Gastrocnemius medialis (tissue), 4 donors: ENCODE data around the gene APOL5. TPM values are rescaled to one million over a fixed set of nuclear protein-coding genes. Genes with fewer than 3 reads are reported as not detected.

Experiments used
- ATAC-seq, 2 donors: fragments of 150-250 bp; one replicate each; pipeline ENCODE4 v1.9.1; 2016
- DNase-seq, 2 donors: peaks; one replicate each; pipeline ENCODE4 v3.0.0-alpha.2; 2019
- H3K27ac ChIP-seq, 4 donors: fragments of 200-600 bp; sonication (generic); 1 replicate in 1 of 4; 2 replicates in 3 of 4; pipeline ENCODE4 v1.5.1; 2016 to 2018; ENCODE audit warnings: mild to moderate bottlenecking in 2 of 4, moderate library complexity in 1 of 4
- H3K27me3 ChIP-seq, 3 donors: fragments of 200-600 bp; sonication (generic) in 2 of 3; 1 replicate in 1 of 3; 2 replicates in 2 of 3; pipeline versions ENCODE4 v1.5.1 to v1.6.0; 2016 to 2019; ENCODE audit warnings: mild to moderate bottlenecking in 1 of 3, moderate library complexity in 1 of 3
- H3K36me3 ChIP-seq, 2 donors: fragments of 200-600 bp; sonication (generic) in 1 of 2; one replicate each; pipeline ENCODE4 v1.5.1; 2017 to 2018
- H3K4me1 ChIP-seq, 2 donors: fragments of 200-600 bp; sonication (generic) in 1 of 2; one replicate each; pipeline ENCODE4 v1.5.1; 2016 to 2017; ENCODE audit warnings: mild to moderate bottlenecking in 2 of 2
- H3K4me3 ChIP-seq, 4 donors: fragments of 200-600 bp; sonication (generic) in 3 of 4; 1 replicate in 1 of 4; 2 replicates in 3 of 4; pipeline ENCODE4 v1.5.1; 2016 to 2019; ENCODE audit warnings: mild to moderate bottlenecking in 2 of 4
- H3K9me3 ChIP-seq, 3 donors: fragments of 200-600 bp; sonication (generic) in 2 of 3; 1 replicate in 1 of 3; 2 replicates in 2 of 3; pipeline ENCODE4 v1.5.1; 2016 to 2019
- POLR2A ChIP-seq, 2 donors: fragments of 450-650 bp; IDR thresholded peaks; one replicate each; pipeline ENCODE4 v1.6.1; 2017; ENCODE audit warnings: antibody characterized with exemption in 2 of 2, mild to moderate bottlenecking in 2 of 2, moderate library complexity in 2 of 2
- in situ Hi-C, 4 donors: fragments of 200-750 bp; cut with MboI; loops; one replicate each; pipeline versions ENCODE4 v1.15.0 to v1.8.0; 2017; ENCODE audit warnings: low sequenced_read_pairs in 4 of 4
- intact Hi-C: fragments of 100-400 bp; cut with DNase I; formaldehyde crosslinking; loops from one replicate; pipeline ENCODE4 v1.15.1; 2023; ENCODE audit warnings: low total_unique reads
- total RNA-seq, 4 donors: library from RNA; depleted of rRNA; stranded (reverse); fragments of >200 nt; gene quantifications; one replicate each; pipeline versions ENCODE4 v1.1.0 to v1.2.3, GENCODE V29; 2016
- TF ChIP-seq, protein P1 (sequence below), 5 experiments: fragments of 450-650 bp in 3 of 5; fragments of 200-600 bp in 2 of 5; sonication (generic) in 2 of 5; IDR thresholded peaks in 4 of 5; conservative IDR thresholded peaks in 1 of 5; 1 replicate in 4 of 5; 2 replicates in 1 of 5; pipeline ENCODE4 v1.5.1; 2016 to 2019; ENCODE audit warnings: antibody characterized with exemption in 5 of 5, mild to moderate bottlenecking in 3 of 5, moderate library complexity in 3 of 5

APOL5 gene
- total RNA-seq, 4 donors from 2014 or later = 0.29 TPM; not detected in 3

DNA sequence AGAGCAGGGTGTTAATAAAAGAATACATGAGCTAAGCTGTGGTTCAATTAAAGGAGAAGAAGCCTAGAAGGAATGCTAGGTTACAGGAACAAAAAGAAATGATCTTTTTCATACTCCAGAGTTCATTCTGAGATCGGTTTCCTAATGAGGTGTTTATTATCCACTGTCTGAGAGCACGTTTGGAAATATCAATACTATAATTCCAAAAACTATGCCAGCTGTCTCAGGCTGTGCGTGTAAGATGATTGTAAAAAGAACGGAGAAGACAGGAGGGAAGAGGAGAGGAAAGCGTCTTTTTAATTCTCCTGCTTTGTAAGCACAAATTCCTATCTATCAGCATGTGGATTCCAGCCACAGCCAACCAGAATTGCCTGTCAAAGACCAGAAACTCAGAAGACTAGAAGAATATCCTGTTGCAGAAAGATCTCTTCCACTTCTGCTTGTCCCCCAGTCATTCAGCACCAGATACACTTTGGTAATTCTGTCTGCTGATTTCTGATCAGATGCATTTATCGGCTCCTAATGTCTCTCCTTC is 25.7 kb downstream of the APOL5 start:
- in situ Hi-C loops (no loop called here), intact Hi-C loops (loop anchor here (5.0 kb wide), 4 partner anchors 94 to 324 kb away; no protein-coding TSS in a partner anchor)
- TF ChIP-seq, protein P1, sequence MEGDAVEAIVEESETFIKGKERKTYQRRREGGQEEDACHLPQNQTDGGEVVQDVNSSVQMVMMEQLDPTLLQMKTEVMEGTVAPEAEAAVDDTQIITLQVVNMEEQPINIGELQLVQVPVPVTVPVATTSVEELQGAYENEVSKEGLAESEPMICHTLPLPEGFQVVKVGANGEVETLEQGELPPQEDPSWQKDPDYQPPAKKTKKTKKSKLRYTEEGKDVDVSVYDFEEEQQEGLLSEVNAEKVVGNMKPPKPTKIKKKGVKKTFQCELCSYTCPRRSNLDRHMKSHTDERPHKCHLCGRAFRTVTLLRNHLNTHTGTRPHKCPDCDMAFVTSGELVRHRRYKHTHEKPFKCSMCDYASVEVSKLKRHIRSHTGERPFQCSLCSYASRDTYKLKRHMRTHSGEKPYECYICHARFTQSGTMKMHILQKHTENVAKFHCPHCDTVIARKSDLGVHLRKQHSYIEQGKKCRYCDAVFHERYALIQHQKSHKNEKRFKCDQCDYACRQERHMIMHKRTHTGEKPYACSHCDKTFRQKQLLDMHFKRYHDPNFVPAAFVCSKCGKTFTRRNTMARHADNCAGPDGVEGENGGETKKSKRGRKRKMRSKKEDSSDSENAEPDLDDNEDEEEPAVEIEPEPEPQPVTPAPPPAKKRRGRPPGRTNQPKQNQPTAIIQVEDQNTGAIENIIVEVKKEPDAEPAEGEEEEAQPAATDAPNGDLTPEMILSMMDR (IDR thresholded peaks at IDR 0.05 in 4 of 5, conservative IDR thresholded peaks at IDR 0.05 in 1 of 5) = no peak
- no peak for TF ChIP-seq POLR2A (IDR thresholded peaks at IDR 0.05)
- no peaks in the 10 kb centered on the region for H3K9me3 ChIP-seq
- peaks cover 0 to 7% of the 10 kb centered on the region in 2 donors for H3K36me3 ChIP-seq
- DNase-seq (no peak), ATAC-seq (no peak)
- peak overlapping the region; percentile 78 to 87 (median 86) for H3K27ac ChIP-seq
- no peaks in the 10 kb centered on the region for H3K27me3 ChIP-seq
- peaks cover 73 to 85% of the 10 kb centered on the region in 2 donors for H3K4me1 ChIP-seq
- no peak overlapping the region for H3K4me3 ChIP-seq

DNA sequence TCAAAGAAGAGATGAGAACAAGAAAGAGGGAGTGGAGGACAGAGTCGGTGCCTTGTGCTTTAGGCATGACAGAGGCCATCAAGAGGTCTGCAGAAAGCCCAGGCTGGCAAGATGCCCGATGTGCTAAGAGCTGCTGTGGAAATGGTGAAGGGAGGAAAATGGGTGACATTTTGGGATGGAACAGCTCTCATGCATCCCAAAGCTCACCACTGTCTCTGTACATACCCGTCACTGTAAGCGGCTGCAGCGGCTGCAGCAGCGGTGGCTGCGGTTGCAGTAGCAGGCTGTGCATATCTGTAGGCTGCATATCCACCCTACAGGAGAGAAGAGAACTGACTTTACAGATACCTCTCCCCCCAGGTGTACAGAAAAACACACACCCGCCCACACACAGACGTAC is 28.6 kb downstream of the APOL5 start:
- no peak for TF ChIP-seq POLR2A (IDR thresholded peaks at IDR 0.05)
- TF ChIP-seq, protein P1 (IDR thresholded peaks at IDR 0.05 in 4 of 5, conservative IDR thresholded peaks at IDR 0.05 in 1 of 5) = no peak
- intact Hi-C loops = no loop called here
- DNase-seq (no peak), ATAC-seq (no peak)
- no peaks in the 10 kb centered on the region for H3K27me3 ChIP-seq
- H3K36me3 ChIP-seq = no peaks in the 10 kb centered on the region
- peaks cover 59 to 66% of the 10 kb centered on the region in 2 donors for H3K4me1 ChIP-seq
- H3K27ac ChIP-seq = peak overlapping the region in 2 of 4 donors; percentile 63 to 86
- in situ Hi-C loops = no loop called here
- no peak overlapping the region for H3K4me3 ChIP-seq
- no peaks in the 10 kb centered on the region for H3K9me3 ChIP-seq

DNA sequence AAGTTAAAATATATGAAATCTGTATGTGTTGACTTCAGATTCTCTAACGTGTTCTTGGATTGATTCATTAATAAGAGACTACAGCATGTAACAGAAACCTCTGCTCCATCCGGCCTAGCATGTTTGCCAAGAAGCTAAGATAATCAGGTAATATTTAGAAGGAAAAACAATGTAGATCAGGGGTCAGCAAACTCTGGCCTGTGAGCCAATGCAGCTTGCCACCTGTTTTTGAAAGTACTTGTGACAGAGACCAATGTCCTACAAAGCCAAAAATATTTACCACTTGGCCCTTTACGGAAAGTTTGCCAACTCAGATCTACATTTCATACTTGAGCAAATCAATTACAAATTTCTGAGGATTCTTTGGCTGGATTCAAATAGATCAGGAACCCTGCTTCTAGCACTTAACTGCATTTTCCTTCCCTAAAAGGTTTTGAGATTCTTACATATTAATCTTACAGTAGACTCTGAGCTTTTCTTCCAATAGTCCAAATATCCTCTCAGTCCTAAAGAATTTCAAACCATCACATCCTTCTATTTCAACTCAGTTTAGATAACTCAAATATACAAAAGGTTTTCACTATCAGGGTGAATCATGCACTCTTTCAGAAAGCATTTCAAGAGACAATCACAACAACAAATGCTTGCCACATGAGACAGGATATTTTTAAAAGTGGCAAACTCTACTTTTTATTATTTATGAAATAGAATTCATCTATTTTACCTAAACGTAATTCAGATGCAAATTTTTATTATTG is 29.5 kb downstream of the APOL5 start:
- no peak overlapping the region for H3K4me3 ChIP-seq
- DNase-seq (no peak), ATAC-seq (no peak)
- H3K36me3 ChIP-seq = no peaks in the 10 kb centered on the region
- intact Hi-C loops (no loop called here), in situ Hi-C loops (no loop called here)
- TF ChIP-seq, protein P1 (IDR thresholded peaks at IDR 0.05 in 4 of 5, conservative IDR thresholded peaks at IDR 0.05 in 1 of 5) = no peak
- no peak for TF ChIP-seq POLR2A (IDR thresholded peaks at IDR 0.05)
- no peaks in the 10 kb centered on the region for H3K27me3 ChIP-seq
- no peaks in the 10 kb centered on the region for H3K9me3 ChIP-seq
- peak overlapping the region; percentile 63 to 86 (median 66) for H3K27ac ChIP-seq
- peaks cover 55 to 61% of the 10 kb centered on the region in 2 donors for H3K4me1 ChIP-seq

DNA sequence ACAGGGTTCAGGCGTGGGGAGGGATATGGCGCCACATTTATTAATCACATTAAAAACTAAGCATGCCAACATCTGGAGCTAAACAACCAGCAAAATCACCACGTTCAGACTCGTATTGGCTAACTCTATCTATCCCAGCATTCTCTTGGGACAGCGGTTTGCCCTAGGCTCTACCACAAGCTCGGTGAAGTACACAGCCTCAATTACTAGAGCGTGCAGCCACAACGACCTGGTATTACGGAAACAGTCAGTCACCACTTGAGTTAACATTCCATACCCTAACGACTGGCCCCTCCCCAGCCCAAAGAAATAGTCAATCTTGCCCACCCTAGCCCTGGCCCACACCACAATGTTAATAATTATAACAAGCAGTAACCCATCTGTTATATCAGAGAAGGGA is 32.1 kb downstream of the APOL5 start:
- DNase-seq (no peak), ATAC-seq (no peak)
- H3K4me3 ChIP-seq = no peak overlapping the region
- no peaks in the 10 kb centered on the region for H3K9me3 ChIP-seq
- TF ChIP-seq, protein P1 (IDR thresholded peaks at IDR 0.05 in 4 of 5, conservative IDR thresholded peaks at IDR 0.05 in 1 of 5) = no peak
- TF ChIP-seq POLR2A (IDR thresholded peaks at IDR 0.05) = no peak
- in situ Hi-C loops = loop anchor here in 2 of 4 donors (25.0 kb wide), 1 partner anchor 162 kb away; no protein-coding TSS in a partner anchor
- H3K27me3 ChIP-seq = no peaks in the 10 kb centered on the region
- intact Hi-C loops = no loop called here
- H3K27ac ChIP-seq = peak overlapping the region in 3 of 4 donors; percentile 47 to 86 (median 65)
- no peaks in the 10 kb centered on the region for H3K36me3 ChIP-seq
- H3K4me1 ChIP-seq = peaks cover 36 to 46% of the 10 kb centered on the region in 2 donors
